HG03378 (cell line): ENCODE results near the gene HMHB1.

Source experiments
- ATAC-seq: cut with Tn5 transposase; IDR thresholded peaks from one replicate; pipeline ENCODE4 v1.9.1; 2021; ENCODE audit warnings: mild to moderate bottlenecking, moderate library complexity; ENCODE audit not compliant: unreplicated experiment

Gene HMHB1

GRCh38 chr5:143812085-143812705 lies at the start of gene HMHB1:
TSS of gene HMHB1 (plus strand) at chr5:143812161.
- ATAC-seq, result no peak

GRCh38 chr5:143762636-143763220 lies 49.2 kb upstream of the HMHB1 start:
- ATAC-seq, result no peak

GRCh38 chr5:143767162-143767561 lies 44.8 kb upstream of the HMHB1 start:
- no peak for ATAC-seq

DNA sequence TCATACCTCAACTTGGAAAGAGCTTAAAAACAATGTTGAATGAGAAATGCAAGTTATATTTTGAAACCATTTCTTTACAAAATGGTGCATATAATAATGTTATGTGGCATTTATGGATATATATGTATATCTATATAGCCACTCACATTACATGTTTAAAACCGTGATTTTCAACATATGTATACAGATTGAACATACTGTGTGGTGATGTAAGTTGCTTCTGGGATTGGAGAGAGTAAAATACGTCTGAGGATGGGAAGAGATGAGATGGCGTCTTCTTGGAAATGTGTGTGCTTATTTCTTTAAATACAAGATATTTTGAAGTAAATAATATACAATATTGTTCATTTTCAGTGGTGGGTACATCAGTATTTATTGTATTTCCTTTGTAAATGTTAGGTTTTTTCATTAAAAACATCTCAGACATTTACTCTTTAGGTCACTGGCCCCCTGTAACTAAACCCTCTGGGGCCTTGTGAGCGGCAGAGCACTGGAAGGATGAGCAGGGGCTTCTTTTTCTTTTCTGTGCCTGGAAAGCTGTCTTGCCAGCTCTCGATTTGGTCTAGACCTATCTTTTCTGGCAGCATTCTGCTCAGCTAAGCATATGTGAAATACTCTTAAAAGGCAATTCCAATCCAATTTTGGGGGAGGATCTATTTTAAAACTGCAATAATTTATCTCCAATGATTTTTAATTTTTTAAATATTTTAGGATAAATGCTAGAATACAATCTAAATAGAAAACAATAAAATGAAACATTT lies 42.8 kb upstream of the HMHB1 start:
- ATAC-seq, result no peak

GRCh38 chr5:143770450-143770849 lies 41.5 kb upstream of the HMHB1 start:
- no peak for ATAC-seq

DNA sequence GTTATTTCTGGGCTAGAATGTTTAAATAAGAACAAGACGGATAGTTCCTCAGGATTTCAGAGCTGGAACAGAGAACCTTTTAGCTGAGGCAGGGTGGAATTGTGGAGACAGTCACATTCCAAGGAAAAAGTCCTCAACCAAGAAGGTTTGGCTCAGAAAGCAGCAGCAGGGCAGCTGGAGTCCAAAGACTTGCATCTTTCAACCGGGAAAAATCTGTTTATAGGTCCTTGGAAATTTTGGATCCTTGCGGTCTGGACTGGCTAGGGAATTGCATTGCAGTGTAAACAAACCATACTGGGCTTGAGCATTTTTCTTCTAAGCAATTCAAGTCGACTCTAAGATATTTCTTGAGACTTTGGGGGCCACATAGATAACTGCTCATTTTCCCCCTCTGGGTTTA lies 40.8 kb upstream of the HMHB1 start:
- ATAC-seq, result no peak

- no peak for ATAC-seq
Observed at GRCh38 chr5:143771602-143772001, 40.4 kb upstream of the HMHB1 start.

- ATAC-seq, result no peak
Observed at GRCh38 chr5:143772621-143773020, 39.3 kb upstream of the HMHB1 start.

DNA sequence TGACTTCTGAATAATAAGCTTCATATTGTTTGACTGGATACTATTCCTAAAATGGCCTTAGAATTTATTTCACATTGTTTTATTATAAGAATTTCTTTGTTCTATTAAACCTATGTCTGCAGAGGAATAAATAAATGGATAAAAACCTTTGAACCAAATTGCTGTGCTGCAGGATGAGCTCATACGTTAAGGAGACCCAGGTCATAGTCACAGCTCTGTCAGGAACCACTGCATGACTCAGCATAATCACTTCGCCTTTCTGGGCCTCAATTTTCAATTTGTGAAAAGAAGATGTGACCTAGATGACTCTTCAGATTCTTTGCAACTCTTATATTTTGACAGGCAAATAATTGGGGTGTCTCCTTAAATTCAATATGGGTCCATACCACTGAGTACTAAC lies 36.7 kb upstream of the HMHB1 start:
- ATAC-seq, result no peak

- no peak for ATAC-seq
Observed at GRCh38 chr5:143776951-143777350, 35.0 kb upstream of the HMHB1 start.

- no peak for ATAC-seq
Observed at GRCh38 chr5:143779506-143779905, 32.5 kb upstream of the HMHB1 start.

- no peak for ATAC-seq
Observed at GRCh38 chr5:143781993-143782520, 29.9 kb upstream of the HMHB1 start.

DNA sequence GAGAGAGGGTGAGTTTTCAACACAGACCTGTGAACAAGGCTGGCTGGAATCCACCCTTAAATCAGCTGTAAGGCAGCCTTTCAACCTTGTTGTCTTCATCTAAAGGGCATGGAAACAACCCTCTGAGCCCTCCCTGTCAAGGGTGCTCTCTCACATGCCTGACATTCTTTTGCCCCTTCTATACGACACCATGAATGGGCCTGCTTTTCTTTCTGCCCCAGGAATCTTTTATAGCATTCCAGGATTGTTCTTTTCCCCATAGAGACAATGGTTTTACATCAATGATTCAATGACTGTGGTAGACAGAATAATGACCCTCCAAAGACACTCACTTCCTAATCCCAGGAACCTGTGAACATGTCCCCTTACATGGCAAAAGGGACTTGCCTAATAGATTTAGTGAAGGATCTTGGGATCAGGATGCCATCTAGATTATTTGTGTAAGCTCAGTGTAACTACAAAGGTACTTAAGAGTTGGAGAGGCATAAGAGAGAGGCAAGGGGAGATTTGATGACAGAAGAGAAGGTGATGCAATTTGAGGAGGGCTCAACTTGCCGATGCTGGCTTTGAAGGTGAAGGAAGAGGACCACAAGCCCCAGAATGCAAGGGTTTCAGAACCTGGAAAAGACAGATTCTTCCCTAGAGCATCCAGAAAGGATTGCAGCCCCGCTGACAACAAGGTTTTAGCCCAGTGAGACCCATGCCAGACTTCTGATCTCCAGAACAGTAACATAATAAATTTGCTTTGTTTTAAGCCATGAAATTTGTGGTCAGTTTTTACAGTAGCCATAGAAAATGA lies 29.2 kb upstream of the HMHB1 start:
- ATAC-seq, result no peak

- ATAC-seq, result no peak
Observed at GRCh38 chr5:143788401-143788800, 23.6 kb upstream of the HMHB1 start.

DNA sequence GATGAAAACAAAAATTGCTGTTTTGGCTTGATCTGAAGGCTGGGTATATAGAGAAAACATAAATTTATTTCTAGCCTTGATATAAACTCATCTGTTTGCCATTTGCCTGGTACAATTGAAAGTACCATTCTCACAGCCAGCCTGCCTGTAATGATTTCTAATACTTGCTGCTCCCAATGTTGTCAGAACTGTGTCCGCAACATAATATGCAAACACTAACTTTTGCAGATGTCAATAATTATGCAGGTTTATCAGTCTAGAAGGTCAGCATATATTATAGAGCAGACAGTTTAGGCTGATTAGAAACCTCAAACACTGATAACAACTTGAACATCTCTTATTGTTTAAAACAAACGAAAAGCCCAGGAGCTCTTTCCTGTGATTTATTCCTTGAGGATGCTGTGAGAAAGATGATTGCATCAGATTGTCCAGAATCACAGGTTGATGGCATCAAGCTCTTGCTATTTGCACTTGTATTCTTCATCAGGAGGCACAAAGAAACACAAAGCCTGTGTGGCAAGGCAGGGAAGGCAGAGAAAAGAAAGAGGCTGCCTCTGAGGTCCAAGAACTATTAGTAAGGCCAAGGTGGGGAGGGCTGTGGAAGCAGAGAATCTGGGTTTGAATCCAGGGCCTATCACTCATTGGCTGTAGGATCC lies 21.4 kb upstream of the HMHB1 start:
- ATAC-seq, result no peak

DNA sequence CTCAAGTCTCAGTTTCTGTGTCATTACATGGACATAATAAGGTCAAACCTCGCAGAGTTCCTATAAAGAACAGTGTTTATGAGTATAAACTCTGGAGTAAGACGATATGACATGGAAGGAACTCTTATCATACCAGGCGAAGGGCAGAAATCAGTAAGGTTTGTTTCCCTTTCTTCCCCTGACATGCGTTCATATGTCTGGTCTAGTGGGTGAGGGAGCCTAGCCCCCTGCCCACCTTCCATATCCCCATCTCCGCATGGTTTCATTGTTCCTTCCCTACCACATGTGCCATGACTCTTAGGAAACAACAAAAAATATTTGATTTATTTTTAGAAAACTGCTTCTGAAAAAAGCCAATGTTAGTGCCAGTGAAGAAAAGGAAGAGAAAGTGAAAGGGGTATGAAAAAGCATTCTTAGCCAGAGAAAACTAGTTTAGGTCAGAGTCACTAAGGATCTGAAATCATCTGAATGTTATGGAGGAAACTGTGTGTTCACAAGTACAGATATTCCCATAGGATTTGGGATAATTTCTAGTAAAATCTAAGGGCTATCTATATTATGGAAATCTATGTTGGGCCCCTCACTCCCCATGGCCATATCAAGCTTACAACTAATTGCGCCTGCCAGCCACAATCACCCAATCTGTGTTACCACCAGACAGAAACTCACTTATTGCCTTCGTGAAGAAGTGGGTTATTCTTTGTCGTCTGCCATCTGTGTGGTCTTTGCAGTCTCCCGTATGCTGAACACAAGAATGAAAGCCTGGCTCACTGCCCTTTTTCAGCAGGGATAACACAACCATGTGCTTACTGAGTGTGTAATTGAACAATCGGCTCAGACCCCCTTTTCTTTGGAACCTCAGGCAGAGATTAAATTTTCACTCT lies 19.9 kb upstream of the HMHB1 start:
- peak; percentile 64 for ATAC-seq

DNA sequence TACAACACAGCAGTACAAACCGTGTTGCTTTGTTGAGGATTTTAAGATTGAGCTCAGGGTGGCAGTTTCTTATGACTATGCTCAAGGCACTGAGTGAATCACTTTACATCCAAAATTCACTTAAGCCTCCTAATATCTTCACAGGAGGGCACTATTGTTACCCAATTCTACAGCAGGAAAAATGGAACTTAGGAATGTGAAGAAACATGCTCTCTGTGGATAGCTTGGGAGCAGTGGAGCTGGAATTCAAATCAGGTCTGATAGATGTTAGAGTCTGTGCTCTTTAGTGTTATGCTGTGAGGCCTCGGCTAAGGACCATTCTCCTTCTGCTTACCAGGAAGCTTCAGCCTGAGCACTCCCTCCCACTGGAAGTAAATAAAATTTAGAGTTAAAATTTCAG lies 18.7 kb upstream of the HMHB1 start:
- no peak for ATAC-seq

DNA sequence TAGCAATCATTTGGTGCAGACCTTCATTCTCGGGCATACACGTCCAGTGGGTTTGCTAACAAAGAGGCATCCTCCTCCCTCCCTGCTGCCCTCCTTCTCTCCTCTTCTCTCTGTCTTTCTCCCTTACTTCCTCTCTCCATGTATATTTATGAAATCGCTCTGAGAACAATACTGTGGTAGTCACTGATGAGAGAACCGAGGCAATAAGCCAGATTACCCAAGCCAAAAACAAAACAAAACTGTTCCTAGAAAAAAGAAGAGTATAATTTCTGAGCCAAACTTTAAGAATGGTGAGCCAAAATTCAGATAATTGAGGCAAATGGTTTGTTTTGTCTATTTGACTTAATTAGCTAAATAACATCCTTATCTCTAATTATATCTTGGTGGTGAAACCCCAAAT lies 15.8 kb upstream of the HMHB1 start:
- no peak for ATAC-seq

- ATAC-seq, result no peak
Observed at GRCh38 chr5:143796753-143797152, 15.2 kb upstream of the HMHB1 start.

- ATAC-seq, result no peak
Observed at GRCh38 chr5:143800715-143801114, 11.2 kb upstream of the HMHB1 start.
